Measurements from ENCODE around the gene BRIP1. TPM values are rescaled to one million over a fixed set of nuclear protein-coding genes. Genes with fewer than 3 reads are reported as not detected.
"Not testable (repeated sequence)": the region's sequence is repeated elsewhere in the genome, so short reads cannot be mapped to it uniquely, and the experiment has no call there.

Gene BRIP1
- total and polyA plus RNA-seq, 5 donors from 2014 or later: 0.71 to 3.0 (median 1.3) TPM

GRCh38 chr17:61862105-61862574, 1.2 kb downstream of the BRIP1 start:
- Mint-ChIP-seq H3K4me1 (peaks cover 19 to 40% (median 36%) of the 10 kb centered on the region in 4 donors), H3K9me3 (no peaks in the 10 kb centered on the region)
- H3K4me3 ChIP-seq (ENCODE audit: low read depth, low read length): peak overlapping the region; percentile 99

GRCh38 chr17:61860397-61860796, 2.9 kb downstream of the BRIP1 start:
- H3K4me1 ChIP-seq (ENCODE audit: control insufficient read depth, insufficient read depth, low read length, poor library complexity, severe bottlenecking): peaks cover 18% of the 10 kb centered on the region
- peak overlapping the region in 1 of 3 donors; percentile 29 for H3K27ac Mint-ChIP-seq
- DNase-seq; H3K9me3 ChIP-seq (ENCODE audit: control insufficient read depth in 2 of 2, low read length in 2 of 2); H3K4me3 ChIP-seq (ENCODE audit: low read depth, low read length); H3K27ac ChIP-seq (ENCODE audit: insufficient read depth, low read length, poor library complexity, severe bottlenecking); H3K27me3 ChIP-seq (ENCODE audit: control insufficient read depth, insufficient read depth, low read length); ATAC-seq (ENCODE audit: low read depth in 2 of 2); H3K27me3 Mint-ChIP-seq; H3K9me3 Mint-ChIP-seq; H3K36me3 Mint-ChIP-seq; H3K36me3 ChIP-seq (ENCODE audit: control insufficient read depth, insufficient read depth, low read length): not testable (repeated sequence)
- H3K4me3 Mint-ChIP-seq: peak overlapping the region in 2 of 4 donors; percentile 22 to 59
- peaks cover 24 to 38% (median 33%) of the 10 kb centered on the region in 4 donors for H3K4me1 Mint-ChIP-seq

More at GRCh38 chr17:61862105-61862574, 1.2 kb downstream of the BRIP1 start:
- peaks cover 4% of the 10 kb centered on the region for H3K36me3 Mint-ChIP-seq
- Histone ChIP-seq H3K9me3 (ENCODE audit: control insufficient read depth in 2 of 2, low read length in 2 of 2) (no peaks in the 10 kb centered on the region), H3K27me3 (ENCODE audit: control insufficient read depth, insufficient read depth, low read length) (no peaks in the 10 kb centered on the region), H3K27ac (ENCODE audit: insufficient read depth, low read length, poor library complexity, severe bottlenecking) (peak overlapping the region; percentile 78), H3K4me1 (ENCODE audit: control insufficient read depth, insufficient read depth, low read length, poor library complexity, severe bottlenecking) (peaks cover 18% of the 10 kb centered on the region), H3K36me3 (ENCODE audit: control insufficient read depth, insufficient read depth, low read length) (no peaks in the 10 kb centered on the region)
- ATAC-seq (ENCODE audit: low read depth in 2 of 2): no peak
- peak overlapping the region; percentile 39 to 97 (median 97) for H3K27ac Mint-ChIP-seq
- H3K4me3 Mint-ChIP-seq: peak overlapping the region; percentile 92 to 98 (median 96)
- DNase-seq: peak in 1 of 3 donors; percentile 4
- H3K27me3 Mint-ChIP-seq: no peaks in the 10 kb centered on the region

DNA sequence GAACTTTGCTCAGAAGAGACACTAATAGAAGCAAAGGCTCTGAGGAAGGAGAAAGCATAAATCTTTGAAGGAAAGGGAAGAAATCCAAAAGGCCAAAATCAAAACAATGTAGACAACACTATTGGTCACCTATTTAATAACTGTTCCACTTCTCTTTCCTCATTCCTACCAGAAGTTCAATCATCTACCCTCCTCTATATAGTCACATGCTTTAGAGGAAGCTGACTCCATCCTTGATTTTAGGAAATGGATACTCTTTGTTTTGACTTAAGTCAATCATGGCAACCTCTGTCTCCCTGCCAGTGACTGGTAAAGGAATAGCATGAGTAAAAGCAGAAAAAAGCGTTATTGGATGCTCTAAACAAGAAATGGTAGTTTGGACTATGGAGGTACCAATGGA, 7.3 kb downstream of the BRIP1 start:
- Histone ChIP-seq H3K4me1 (ENCODE audit: control insufficient read depth, insufficient read depth, low read length, poor library complexity, severe bottlenecking) (no peaks in the 10 kb centered on the region), H3K4me3 (ENCODE audit: low read depth, low read length) (no peak overlapping the region), H3K9me3 (ENCODE audit: control insufficient read depth in 2 of 2, low read length in 2 of 2) (no peaks in the 10 kb centered on the region), H3K36me3 (ENCODE audit: control insufficient read depth, insufficient read depth, low read length) (no peaks in the 10 kb centered on the region), H3K27me3 (ENCODE audit: control insufficient read depth, insufficient read depth, low read length) (no peaks in the 10 kb centered on the region), H3K27ac (ENCODE audit: insufficient read depth, low read length, poor library complexity, severe bottlenecking) (no peak overlapping the region)
- peaks cover 6 to 13% (median 10%) of the 10 kb centered on the region in 4 donors for H3K4me1 Mint-ChIP-seq
- H3K27me3 Mint-ChIP-seq: no peaks in the 10 kb centered on the region
- H3K36me3 Mint-ChIP-seq: peaks cover 18% of the 10 kb centered on the region
- ATAC-seq (ENCODE audit: low read depth in 2 of 2) (no peak), DNase-seq (no peak)
- no peak overlapping the region for H3K27ac Mint-ChIP-seq
- H3K4me3 Mint-ChIP-seq: no peak overlapping the region
- H3K9me3 Mint-ChIP-seq: no peaks in the 10 kb centered on the region

DNA sequence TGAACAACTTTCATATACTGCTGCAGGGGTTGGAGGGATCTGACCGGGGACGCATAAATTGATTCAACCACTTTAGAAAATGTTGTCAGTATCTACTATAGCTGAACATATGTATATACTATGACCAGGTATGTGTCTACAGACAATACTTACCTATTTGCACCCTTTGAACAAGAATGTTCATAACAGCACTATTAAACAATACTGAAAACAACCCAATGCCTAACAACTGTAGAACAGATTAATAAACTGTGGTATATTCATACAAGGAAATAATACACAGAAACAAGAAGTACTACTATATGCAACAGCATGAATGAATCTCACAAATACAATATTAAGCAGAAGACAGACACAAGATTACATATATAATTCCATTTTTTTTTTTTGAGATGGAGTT, 10.5 kb downstream of the BRIP1 start:
- Histone ChIP-seq H3K27me3 (ENCODE audit: control insufficient read depth, insufficient read depth, low read length) (no peaks in the 10 kb centered on the region), H3K27ac (ENCODE audit: insufficient read depth, low read length, poor library complexity, severe bottlenecking) (no peak overlapping the region), H3K9me3 (ENCODE audit: control insufficient read depth in 2 of 2, low read length in 2 of 2) (no peaks in the 10 kb centered on the region), H3K36me3 (ENCODE audit: control insufficient read depth, insufficient read depth, low read length) (no peaks in the 10 kb centered on the region), H3K4me1 (ENCODE audit: control insufficient read depth, insufficient read depth, low read length, poor library complexity, severe bottlenecking) (no peaks in the 10 kb centered on the region), H3K4me3 (ENCODE audit: low read depth, low read length) (no peak overlapping the region)
- DNase-seq (no peak), ATAC-seq (ENCODE audit: low read depth in 2 of 2) (no peak)
- Mint-ChIP-seq H3K27ac (peak overlapping the region in 1 of 3 donors; percentile 14), H3K4me1 (peaks cover 4 to 15% (median 7%) of the 10 kb centered on the region in 4 donors), H3K9me3 (no peaks in the 10 kb centered on the region), H3K27me3 (no peaks in the 10 kb centered on the region), H3K36me3 (peaks cover 18% of the 10 kb centered on the region), H3K4me3 (no peak overlapping the region)

DNA sequence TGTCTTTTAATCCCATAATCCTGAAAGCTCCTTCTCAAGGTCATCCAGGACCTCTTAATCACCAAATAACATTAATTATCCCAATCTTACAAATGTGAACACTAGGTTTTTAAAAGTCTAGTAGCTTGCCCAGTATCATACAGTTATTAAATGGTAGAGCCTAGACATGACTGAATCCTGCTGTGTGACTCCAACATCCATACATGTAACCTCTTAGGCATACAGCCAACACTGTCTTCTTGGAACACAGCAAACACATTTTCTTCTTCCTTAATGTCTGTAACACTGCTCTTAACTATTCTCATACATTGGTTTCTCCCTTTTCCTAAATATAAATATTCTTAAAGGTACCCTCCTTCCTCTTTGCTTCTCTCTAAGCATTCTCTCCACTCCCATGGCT, 13.7 kb downstream of the BRIP1 start:
- no peaks in the 10 kb centered on the region for H3K9me3 ChIP-seq (ENCODE audit: control insufficient read depth in 2 of 2, low read length in 2 of 2)
- no peaks in the 10 kb centered on the region for H3K27me3 ChIP-seq (ENCODE audit: control insufficient read depth, insufficient read depth, low read length)
- Mint-ChIP-seq H3K36me3 (peaks cover 22% of the 10 kb centered on the region), H3K9me3 (no peaks in the 10 kb centered on the region), H3K27me3 (no peaks in the 10 kb centered on the region), H3K4me1 (peaks cover 1 to 18% (median 3%) of the 10 kb centered on the region in 4 donors), H3K4me3 (no peak overlapping the region), H3K27ac (peak overlapping the region in 1 of 3 donors; percentile 1)
- H3K27ac ChIP-seq (ENCODE audit: insufficient read depth, low read length, poor library complexity, severe bottlenecking): no peak overlapping the region
- no peaks in the 10 kb centered on the region for H3K4me1 ChIP-seq (ENCODE audit: control insufficient read depth, insufficient read depth, low read length, poor library complexity, severe bottlenecking)
- DNase-seq (no peak), ATAC-seq (ENCODE audit: low read depth in 2 of 2) (no peak)
- H3K4me3 ChIP-seq (ENCODE audit: low read depth, low read length): no peak overlapping the region
- H3K36me3 ChIP-seq (ENCODE audit: control insufficient read depth, insufficient read depth, low read length): peaks cover 4% of the 10 kb centered on the region

GRCh38 chr17:61848896-61849295, 14.4 kb downstream of the BRIP1 start:
- Mint-ChIP-seq H3K9me3 (no peaks in the 10 kb centered on the region), H3K4me1 (peaks cover 0 to 19% (median 3%) of the 10 kb centered on the region in 4 donors), H3K27me3 (no peaks in the 10 kb centered on the region), H3K27ac (no peak overlapping the region), H3K4me3 (no peak overlapping the region), H3K36me3 (peaks cover 20% of the 10 kb centered on the region)
- Histone ChIP-seq H3K27ac (ENCODE audit: insufficient read depth, low read length, poor library complexity, severe bottlenecking) (no peak overlapping the region), H3K9me3 (ENCODE audit: control insufficient read depth in 2 of 2, low read length in 2 of 2) (no peaks in the 10 kb centered on the region), H3K36me3 (ENCODE audit: control insufficient read depth, insufficient read depth, low read length) (peaks cover 4% of the 10 kb centered on the region), H3K4me3 (ENCODE audit: low read depth, low read length) (no peak overlapping the region), H3K27me3 (ENCODE audit: control insufficient read depth, insufficient read depth, low read length) (no peaks in the 10 kb centered on the region), H3K4me1 (ENCODE audit: control insufficient read depth, insufficient read depth, low read length, poor library complexity, severe bottlenecking) (no peaks in the 10 kb centered on the region)
- DNase-seq (no peak), ATAC-seq (ENCODE audit: low read depth in 2 of 2) (no peak)

DNA sequence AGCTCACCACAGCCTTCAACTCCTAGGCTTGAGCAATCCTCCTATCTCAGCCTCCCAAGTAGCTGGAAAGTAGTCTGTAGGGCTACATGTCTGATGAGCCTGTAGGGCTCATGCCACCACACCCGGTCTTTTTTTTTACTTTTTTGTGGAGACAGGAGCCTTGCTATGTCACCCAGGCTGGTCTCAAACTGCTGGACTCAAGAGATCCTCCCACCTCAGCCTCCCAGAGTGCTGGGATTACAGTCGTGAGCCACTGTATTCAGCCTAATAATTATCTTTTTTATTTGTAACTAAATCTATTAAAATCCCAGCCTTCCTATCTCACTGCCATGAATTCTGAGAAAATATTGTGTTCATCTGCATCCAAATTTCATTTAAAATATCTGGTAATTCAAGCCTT, 15.1 kb downstream of the BRIP1 start:
- H3K27me3 Mint-ChIP-seq: no peaks in the 10 kb centered on the region
- H3K27ac Mint-ChIP-seq: no peak overlapping the region
- no peaks in the 10 kb centered on the region for H3K4me1 ChIP-seq (ENCODE audit: control insufficient read depth, insufficient read depth, low read length, poor library complexity, severe bottlenecking)
- DNase-seq: no peak
- no peak overlapping the region for H3K4me3 ChIP-seq (ENCODE audit: low read depth, low read length)
- no peaks in the 10 kb centered on the region for H3K9me3 Mint-ChIP-seq
- no peak for ATAC-seq (ENCODE audit: low read depth in 2 of 2)
- no peaks in the 10 kb centered on the region for H3K9me3 ChIP-seq (ENCODE audit: control insufficient read depth in 2 of 2, low read length in 2 of 2)
- H3K4me1 Mint-ChIP-seq: peaks cover 0 to 19% (median 3%) of the 10 kb centered on the region in 4 donors
- H3K36me3 Mint-ChIP-seq: peaks cover 24% of the 10 kb centered on the region
- no peak overlapping the region for H3K27ac ChIP-seq (ENCODE audit: insufficient read depth, low read length, poor library complexity, severe bottlenecking)
- no peak overlapping the region for H3K4me3 Mint-ChIP-seq
- H3K27me3 ChIP-seq (ENCODE audit: control insufficient read depth, insufficient read depth, low read length): no peaks in the 10 kb centered on the region
- H3K36me3 ChIP-seq (ENCODE audit: control insufficient read depth, insufficient read depth, low read length): peaks cover 4% of the 10 kb centered on the region

GRCh38 chr17:61847659-61848058, 15.7 kb downstream of the BRIP1 start:
- Histone ChIP-seq H3K27ac (ENCODE audit: insufficient read depth, low read length, poor library complexity, severe bottlenecking) (no peak overlapping the region), H3K9me3 (ENCODE audit: control insufficient read depth in 2 of 2, low read length in 2 of 2) (no peaks in the 10 kb centered on the region), H3K4me1 (ENCODE audit: control insufficient read depth, insufficient read depth, low read length, poor library complexity, severe bottlenecking) (no peaks in the 10 kb centered on the region), H3K27me3 (ENCODE audit: control insufficient read depth, insufficient read depth, low read length) (no peaks in the 10 kb centered on the region), H3K4me3 (ENCODE audit: low read depth, low read length) (no peak overlapping the region), H3K36me3 (ENCODE audit: control insufficient read depth, insufficient read depth, low read length) (peaks cover 4% of the 10 kb centered on the region)
- Mint-ChIP-seq H3K36me3 (peaks cover 26% of the 10 kb centered on the region), H3K9me3 (no peaks in the 10 kb centered on the region), H3K4me3 (no peak overlapping the region), H3K27ac (no peak overlapping the region), H3K27me3 (no peaks in the 10 kb centered on the region), H3K4me1 (peaks cover 0 to 15% (median 3%) of the 10 kb centered on the region in 4 donors)
- no peak for DNase-seq
- no peak for ATAC-seq (ENCODE audit: low read depth in 2 of 2)
